ENCODE data around the gene WWOX. TPM values are rescaled to one million over a fixed set of nuclear protein-coding genes. Genes with fewer than 3 reads are reported as not detected.

The WWOX gene
- total and polyA plus RNA-seq, 2 donors (not counting 3 experiments of a cell fraction or from before 2014, with no cell fraction given), result 6.2 to 12.5 TPM

DNA sequence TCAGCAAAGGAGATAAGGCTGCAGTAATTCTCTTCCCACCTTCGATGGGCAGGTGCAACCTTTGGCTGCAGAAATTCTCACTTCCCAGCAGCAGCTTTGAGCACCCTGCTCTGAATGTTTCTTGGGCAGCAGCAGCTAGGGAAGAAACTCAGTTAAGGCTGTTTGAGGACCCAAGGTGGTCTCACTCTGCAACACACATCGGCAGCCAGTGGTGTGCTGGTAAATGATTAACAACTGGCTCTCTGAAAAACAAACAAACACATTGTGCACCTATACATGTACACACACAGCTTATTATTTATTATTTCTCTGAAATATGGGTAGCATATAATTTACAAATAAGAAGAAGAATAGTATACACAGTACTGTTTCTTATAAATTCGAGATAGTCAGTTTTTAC is 685.8 kb downstream of the WWOX start:
- Histone ChIP-seq H3K9me3 (replicated peaks; ENCODE audit: control insufficient read depth, insufficient read depth, low read length) (peaks cover 2% of the 10 kb centered on the region), H3K9me1 (replicated peaks; ENCODE audit: control insufficient read depth, extremely low read depth, insufficient read depth, low read length) (no peaks in the 10 kb centered on the region), H3K27ac (ENCODE audit: insufficient read depth, low read depth, low read length) (no peak overlapping the region), H3K4me1 (ENCODE audit: control insufficient read depth, extremely low read depth, insufficient read depth, low read length) (no peaks in the 10 kb centered on the region), H3K27me3 (ENCODE audit: control insufficient read depth in 2 of 2, insufficient read depth in 2 of 2, low read length in 2 of 2) (no peaks in the 10 kb centered on the region), H3K4me2 (ENCODE audit: insufficient read depth, low read length) (no peak overlapping the region), H3K36me3 (ENCODE audit: control insufficient read depth in 2 of 2, extremely low read depth in 1 of 2, insufficient read depth in 2 of 2, low read length in 2 of 2) (no peaks in the 10 kb centered on the region), H4K20me1 (replicated peaks; ENCODE audit: control insufficient read depth, extremely low read depth, insufficient read depth, low read length) (no peaks in the 10 kb centered on the region), H3K79me2 (ENCODE audit: control insufficient read depth, insufficient read depth, low read length) (no peaks in the 10 kb centered on the region), H2AFZ (ENCODE audit: low read depth, low read length) (no peak overlapping the region), H3K9ac (replicated peaks; ENCODE audit: extremely low read depth, insufficient read depth, low read length) (no peak overlapping the region), H3K4me3 (replicated peaks in 1 of 3; ENCODE audit: insufficient read depth in 1 of 3, low read depth in 1 of 3, low read length in 3 of 3) (no peak overlapping the region)
- FAIRE-seq (no peak), DNase-seq (ENCODE audit: low read depth, low spot score) (no peak)
- dilution Hi-C loops (cut with MboI; ENCODE audit: extremely low pct_ligation_motif_present, low sequenced_read_pairs) (no loop called here), intact Hi-C loops (cut with micrococcal nuclease) (no loop called here)
- no TSS peak for BruUV-seq (replicated peaks)
- TF ChIP-seq POLR2A (IDR thresholded peaks at IDR 0.05; ENCODE audit: low read depth, low read length) (no peak), JUN (IDR thresholded peaks at IDR 0.05; ENCODE audit: borderline replicate concordance, insufficient read depth, insufficient read length, low read depth) (no peak), MAX (IDR thresholded peaks at IDR 0.05; ENCODE audit: insufficient read depth, insufficient read length) (no peak), MYC (IDR thresholded peaks at IDR 0.05; ENCODE audit: low read depth, low read length) (no peak), POLR2AphosphoS5 (IDR thresholded peaks at IDR 0.05; ENCODE audit: insufficient read depth, low read depth, low read length) (no peak), GATA2 (IDR thresholded peaks at IDR 0.05; ENCODE audit: insufficient read depth, insufficient read length, low read depth, low read length) (no peak), CTCF (IDR thresholded peaks at IDR 0.05; ENCODE audit: extremely low read depth in 1 of 2, insufficient read depth in 1 of 2, low read depth in 1 of 2, low read length in 2 of 2) (no peak), FOS (IDR thresholded peaks at IDR 0.05; ENCODE audit: borderline replicate concordance, insufficient read depth, low read length) (no peak), EZH2 (IDR thresholded peaks at IDR 0.05; ENCODE audit: borderline replicate concordance, low read depth, low read length, severe bottlenecking) (no peak)
- ChIA-PET CTCF (no interaction called here), POLR2A (no interaction called here)
